Measurements from ENCODE around the gene FDX1. TPM values are rescaled to one million over a fixed set of nuclear protein-coding genes. Genes with fewer than 3 reads are reported as not detected.

The FDX1 gene
- total RNA-seq, 1 donor from 2014 or later = 12.2 TPM

DNA sequence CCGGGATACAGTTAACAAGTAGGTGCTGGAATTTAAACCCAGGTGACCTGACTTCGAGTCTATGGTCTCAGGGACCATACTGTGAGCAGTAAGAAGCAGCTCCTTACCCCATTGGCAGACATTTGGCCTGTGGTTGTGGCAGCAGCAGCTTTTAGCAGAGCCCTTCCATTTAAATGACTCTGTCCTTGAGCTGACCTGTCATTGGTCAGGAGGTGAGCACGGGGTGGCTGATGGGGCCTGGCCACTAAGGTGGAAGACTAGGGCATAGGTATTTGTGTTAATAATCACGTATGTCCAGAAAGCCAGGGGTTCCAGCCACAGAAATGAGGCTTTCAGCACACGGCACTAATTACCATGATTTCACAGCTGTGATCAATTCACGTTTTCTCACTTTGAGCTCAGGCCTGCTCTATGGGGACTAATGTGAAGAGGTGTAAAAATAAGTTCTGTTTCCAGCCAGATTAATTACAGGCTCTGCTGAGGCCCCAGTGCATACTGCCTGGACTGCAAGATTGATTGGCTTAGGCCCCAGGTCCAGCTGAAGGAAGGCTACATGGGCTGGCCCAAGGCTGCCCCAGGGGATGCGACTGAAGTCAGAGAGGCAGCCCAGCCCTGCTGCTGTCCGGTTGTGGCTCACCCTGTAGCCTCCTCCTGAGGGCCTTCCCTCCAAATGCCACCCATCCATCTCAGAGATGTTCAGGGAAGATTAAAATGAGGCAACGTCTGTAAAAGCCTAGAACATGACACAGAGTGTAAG lies 76.0 kb downstream of the FDX1 start:
- intact Hi-C loops (cut with micrococcal nuclease) = no loop called here

DNA sequence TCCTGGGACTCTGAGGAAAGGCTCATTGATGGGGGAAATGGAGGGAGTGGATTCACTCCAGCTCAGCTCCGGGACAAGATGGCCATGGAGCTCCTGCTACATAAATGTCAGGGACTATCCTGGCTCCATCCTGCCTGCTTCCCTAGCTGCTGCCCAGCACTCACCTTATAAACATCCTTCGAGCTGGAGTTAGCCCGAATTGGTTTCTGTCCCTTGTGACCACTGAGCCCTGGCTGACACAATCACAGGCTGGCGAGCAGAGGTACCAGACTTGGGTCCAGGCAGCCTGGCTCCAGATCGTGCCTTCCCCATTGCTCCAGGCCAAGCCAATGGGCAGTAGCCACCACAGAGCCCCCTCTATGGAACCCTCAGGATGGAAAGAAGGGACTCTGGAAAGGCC lies 77.6 kb downstream of the FDX1 start:
- intact Hi-C loops (cut with micrococcal nuclease) = no loop called here

GRCh38 chr11:110508786-110509185 lies 79.0 kb downstream of the FDX1 start:
- intact Hi-C loops (cut with micrococcal nuclease) = no loop called here

GRCh38 chr11:110509472-110509871 lies 79.7 kb downstream of the FDX1 start:
- intact Hi-C loops (cut with micrococcal nuclease) = no loop called here

GRCh38 chr11:110512026-110512425 lies 82.3 kb downstream of the FDX1 start:
- intact Hi-C loops (cut with micrococcal nuclease) = no loop called here

DNA sequence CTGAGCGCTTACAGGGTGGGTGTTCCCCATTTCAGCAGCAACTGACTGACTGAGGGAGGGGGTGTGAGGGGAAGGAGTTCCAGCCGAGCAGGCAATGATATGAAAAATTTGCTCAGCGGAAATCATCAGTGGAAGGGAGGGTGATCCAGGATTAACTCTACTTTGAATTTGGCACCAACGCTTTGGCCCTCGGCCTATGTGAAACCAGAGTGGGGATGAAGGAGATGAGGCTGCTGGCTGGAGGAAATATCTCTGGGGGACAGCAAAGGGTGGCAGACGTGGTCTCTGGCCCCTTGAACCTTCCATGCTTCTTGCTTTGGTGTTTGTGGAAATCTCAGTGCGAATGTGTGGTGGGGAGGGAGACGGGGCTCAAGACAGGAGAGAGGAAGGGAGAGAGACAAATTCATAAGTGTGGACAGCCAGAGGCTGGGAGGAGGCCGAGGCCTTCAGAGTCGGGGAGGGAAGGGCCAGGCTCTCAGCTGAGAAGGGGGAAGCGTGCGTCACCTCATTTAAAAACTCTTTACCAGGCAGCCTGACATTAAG lies 83.6 kb downstream of the FDX1 start:
- intact Hi-C loops (cut with micrococcal nuclease) = no loop called here

DNA sequence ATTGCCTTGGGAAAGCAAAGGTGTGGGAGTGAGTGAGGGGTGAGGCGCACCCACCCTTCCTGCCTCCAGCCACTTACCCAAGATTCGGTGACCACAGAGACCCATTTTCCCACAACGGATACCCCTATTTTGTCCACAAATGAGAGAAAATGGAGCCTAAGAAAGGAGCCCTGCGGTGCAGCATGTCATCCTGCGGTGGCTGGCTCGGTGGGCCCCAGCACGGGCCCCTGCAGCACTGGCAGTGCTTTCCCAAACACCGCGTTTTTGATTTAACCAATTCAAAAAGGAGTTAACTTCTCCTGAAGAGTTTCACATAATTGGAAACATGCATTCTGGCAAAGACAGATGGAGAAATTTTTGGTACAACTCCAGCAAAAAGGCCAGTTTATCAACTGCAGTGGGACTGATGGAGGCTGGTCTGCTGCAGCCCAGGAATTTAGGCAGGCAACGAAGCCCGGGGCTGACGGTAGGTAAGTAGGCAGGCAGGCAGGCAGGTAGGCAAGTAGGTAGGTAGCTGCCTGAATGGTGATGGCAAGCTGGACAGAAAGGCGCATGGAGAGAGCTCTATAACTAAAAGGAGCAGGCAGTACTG lies 84.2 kb downstream of the FDX1 start:
- intact Hi-C loops (cut with micrococcal nuclease) = no loop called here

Other genes with a start within 250 kb of the FDX1 start
- gene RDX, start 133.3 kb upstream of the FDX1 start, total RNA-seq = 78.3 and 87.8 TPM in 2 replicates